SK-N-SH (cell line): ENCODE measurements around the gene DOCK3. TPM values are rescaled to one million over a fixed set of nuclear protein-coding genes. Genes with fewer than 3 reads are reported as not detected.

Experiments
- CTCF ChIA-PET: fragments of 300-600, 350-600 bp; formaldehyde crosslinking; extraction: SDS; loops from one replicate; lab custom pipeline; 2021; lab: Yijun Ruan, JAX
- POLR2A ChIA-PET: fragments of 350-600 bp; sonication (Branson Sonifier 250); formaldehyde crosslinking; extraction: SDS; loops from one replicate; lab custom pipeline; 2020; ENCODE audit warnings: antibody characterized with exemption, inconsistent platforms; lab: Yijun Ruan, JAX
- DNase-seq: peaks from one replicate; pipeline ENCODE4 v3.0.0; 2012
- H2AFZ ChIP-seq: fragments of 200-600 bp; sonication (generic); 2 replicates; pipeline ENCODE4 v1.8.1; 2016; ENCODE audit warnings: antibody characterized with exemption, mild to moderate bottlenecking, low read depth
- H3F3A ChIP-seq: fragments of 200-600 bp; sonication (generic); replicated peaks from 2 replicates; pipeline ENCODE3; 2016; ENCODE audit warnings: antibody characterized with exemption, mild to moderate bottlenecking; ENCODE audit not compliant: insufficient read depth
- H3K27ac ChIP-seq, 2 experiments: fragments of 200-500 bp in 1 of 2; fragments of 200-600 bp in 1 of 2; sonication (Bioruptor generic) in 1 of 2; sonication (generic), shearing (Covaris generic) in 1 of 2; 2 replicates each; pipeline versions ENCODE4 v1.5.1 to v1.6.1; 2014 to 2016; ENCODE audit warnings: low read depth in 2 of 2, inconsistent platforms in 1 of 2, low read length in 1 of 2, mild to moderate bottlenecking in 1 of 2, mixed read lengths in 1 of 2
- H3K27me3 ChIP-seq: fragments of 200-600 bp; sonication (generic), shearing (Covaris generic); 2 replicates; pipeline ENCODE4 v1.6.1; 2016; ENCODE audit warnings: mixed run types; ENCODE audit not compliant: insufficient read depth
- H3K36me3 ChIP-seq, 2 experiments: fragments of 200-500 bp in 1 of 2; fragments of 200-600 bp in 1 of 2; sonication (Bioruptor generic) in 1 of 2; sonication (generic) in 1 of 2; replicated peaks in 1 of 2; 2 replicates each; pipeline versions ENCODE3 to v1.5.1; 2014 to 2016; ENCODE audit warnings: low read length in 1 of 2, mild to moderate bottlenecking in 1 of 2; ENCODE audit not compliant: insufficient read depth in 2 of 2, control insufficient read depth in 1 of 2
- H3K4me1 ChIP-seq, 2 experiments: fragments of 200-500 bp in 1 of 2; fragments of 200-600 bp in 1 of 2; sonication (Bioruptor generic) in 1 of 2; sonication (generic), shearing (Covaris generic) in 1 of 2; 2 replicates each; pipeline versions ENCODE4 v1.5.1 to v1.6.1; 2014 to 2016; ENCODE audit warnings: low read depth in 1 of 2, low read length in 1 of 2, mixed run types in 1 of 2; ENCODE audit not compliant: insufficient read depth in 2 of 2, control insufficient read depth in 1 of 2
- H3K4me2 ChIP-seq: fragments of 200-600 bp; sonication (generic), shearing (Covaris generic); 2 replicates; pipeline ENCODE4 v1.6.1; 2017; ENCODE audit warnings: mixed run types
- H3K4me3 ChIP-seq, 2 experiments: fragments of 200-500 bp in 1 of 2; fragments of 200-600 bp in 1 of 2; sonication (Bioruptor generic) in 1 of 2; sonication (generic), shearing (Covaris generic) in 1 of 2; 2 replicates each; pipeline versions ENCODE4 v1.5.1 to v1.8.1; 2014 to 2016; ENCODE audit warnings: low read depth in 2 of 2, inconsistent platforms in 1 of 2, low read length in 1 of 2, mild to moderate bottlenecking in 1 of 2, mixed read lengths in 1 of 2, moderate library complexity in 1 of 2
- H3K79me2 ChIP-seq: fragments of 200-600 bp; sonication (generic); 2 replicates; pipeline ENCODE4 v1.8.1; 2017; ENCODE audit warnings: mild to moderate bottlenecking; ENCODE audit not compliant: insufficient read depth
- H3K9ac ChIP-seq: fragments of 200-600 bp; sonication (generic); 2 replicates; pipeline ENCODE4 v1.6.1; 2017; ENCODE audit warnings: mixed run types
- H3K9me2 ChIP-seq: fragments of 200-600 bp; sonication (generic); 2 replicates; pipeline ENCODE4 v1.6.1; 2017; ENCODE audit warnings: mixed run types
- H3K9me3 ChIP-seq: fragments of 200-600 bp; sonication (generic); 2 replicates; pipeline ENCODE4 v1.6.1; 2017; ENCODE audit warnings: mixed run types, mild to moderate bottlenecking, moderate library complexity
- H4K20me1 ChIP-seq: fragments of 200-600 bp; sonication (generic); 2 replicates; pipeline ENCODE4 v1.6.1; 2017; ENCODE audit warnings: mild to moderate bottlenecking, mixed run types; ENCODE audit not compliant: insufficient read depth
- ELF1 ChIP-seq: IDR thresholded peaks from 2 replicates; pipeline ENCODE4 v1.4.0; 2012
- EP300 ChIP-seq, 2 experiments: IDR thresholded peaks; 2 replicates each; pipeline versions ENCODE4 v1.4.0 to v1.6.1; 2012; ENCODE audit warnings: borderline replicate concordance in 1 of 2, low read depth in 1 of 2, low read length in 1 of 2
- EZH2phosphoT487 ChIP-seq: fragments of 200-600 bp; sonication (generic); IDR thresholded peaks from 2 replicates; pipeline ENCODE4 v1.6.1; 2017; ENCODE audit warnings: low read depth, mixed run types, mild to moderate bottlenecking, antibody characterized with exemption, moderate library complexity, borderline replicate concordance
- FOXM1 ChIP-seq: IDR thresholded peaks from 2 replicates; pipeline ENCODE4 v1.4.0; 2012; ENCODE audit warnings: low read depth, mild to moderate bottlenecking
- MEF2A ChIP-seq: IDR thresholded peaks from 2 replicates; pipeline ENCODE4 v1.4.0; 2012; ENCODE audit warnings: low read depth, borderline replicate concordance
- MXI1 ChIP-seq: IDR thresholded peaks from 2 replicates; pipeline ENCODE4 v1.6.1; 2012; ENCODE audit warnings: mild to moderate bottlenecking, low read depth, low read length, improper control_type of control experiment
- NFIC ChIP-seq: IDR thresholded peaks from 2 replicates; pipeline ENCODE4 v1.4.0; 2012; ENCODE audit warnings: borderline replicate concordance
- NRF1 ChIP-seq: IDR thresholded peaks from 2 replicates; pipeline ENCODE4 v1.6.1; 2012; ENCODE audit warnings: low read depth, mild to moderate bottlenecking, low read length
- POLR2AphosphoS5 ChIP-seq: IDR thresholded peaks from 2 replicates; pipeline ENCODE4 v1.6.1; 2012; ENCODE audit warnings: low read depth, low read length
- RAD21 ChIP-seq: IDR thresholded peaks from 2 replicates; pipeline ENCODE4 v1.6.1; 2012; ENCODE audit warnings: mild to moderate bottlenecking, low read length
- RFX5 ChIP-seq: IDR thresholded peaks from 2 replicates; pipeline ENCODE4 v1.6.1; 2012; ENCODE audit warnings: mild to moderate bottlenecking, improper control_type of control experiment, low read length
- RXRA ChIP-seq: IDR thresholded peaks from 2 replicates; pipeline ENCODE4 v1.4.0; 2012; ENCODE audit warnings: low read depth, mild to moderate bottlenecking, borderline replicate concordance
- TCF12 ChIP-seq: IDR thresholded peaks from 2 replicates; pipeline ENCODE4 v1.4.0; 2012
- USF1 ChIP-seq: IDR thresholded peaks from 2 replicates; pipeline ENCODE4 v1.4.0; 2012; ENCODE audit warnings: low read depth, borderline replicate concordance
- WGBS: methylation state at CpG from one replicate; pipeline ENCODE4 v1.1.6; 2017; ENCODE audit warnings: low lambda C conversion rate; 5-methylcytosine and 5-hydroxymethylcytosine counted together
- polyA plus RNA-seq, 3 experiments: library from polyadenylated mRNA; depleted of rRNA; stranded (reverse); fragments of >200 nt; gene quantifications; 2 replicates each; pipeline ENCODE4 v1.2.3, GENCODE V29; 2012
- TF ChIP-seq, protein P1 (sequence below): fragments of 150-350 bp; IDR thresholded peaks from 2 replicates; pipeline ENCODE4 v1.6.1; 2017; ENCODE audit warnings: antibody characterized with exemption, low read length, low read depth, borderline replicate concordance
- TF ChIP-seq, protein P2 (sequence below): IDR thresholded peaks from 2 replicates; pipeline ENCODE4 v1.6.1; 2012; ENCODE audit warnings: mild to moderate bottlenecking, low read depth, low read length, moderate library complexity
- TF ChIP-seq, protein P3 (sequence below): IDR thresholded peaks from 2 replicates; pipeline ENCODE4 v1.4.0; 2012; ENCODE audit warnings: low read depth, borderline replicate concordance
- TF ChIP-seq, protein P4 (sequence below): fragments of 200-600 bp; sonication (generic); IDR thresholded peaks from 2 replicates; pipeline ENCODE4 v1.6.1; 2017; ENCODE audit warnings: antibody characterized with exemption, mild to moderate bottlenecking, moderate library complexity
- TF ChIP-seq, protein P5 (sequence below): IDR thresholded peaks from 2 replicates; pipeline ENCODE4 v1.4.0; 2012; ENCODE audit warnings: low read depth

The DOCK3 gene
- polyA plus RNA-seq, 1 of the 3 experiments (the other 2 are of a cell fraction), result 0.05 TPM

DNA sequence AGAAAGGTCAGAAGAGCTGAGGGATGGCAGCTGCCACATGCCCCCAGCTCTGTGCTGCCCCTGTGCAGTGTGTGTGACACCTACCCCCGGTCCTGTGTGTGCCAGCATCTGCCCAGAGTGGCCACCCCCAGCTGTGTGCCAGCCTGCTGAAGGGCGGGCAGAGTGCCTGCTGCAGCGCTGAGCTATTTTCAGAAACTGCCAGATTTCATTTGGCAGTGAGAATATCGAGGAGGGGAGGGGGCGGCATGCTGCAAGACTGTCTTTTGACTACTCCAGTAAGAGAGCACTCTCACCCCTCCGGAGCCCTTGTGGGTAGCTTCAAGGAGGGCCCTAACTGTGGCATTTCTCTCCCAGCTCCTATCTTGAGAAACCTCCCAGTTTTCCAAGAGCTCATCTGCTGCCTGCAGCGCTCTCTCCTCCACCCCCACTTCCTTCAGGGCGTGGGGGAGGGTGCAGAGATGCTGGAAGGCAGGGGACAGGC, 25.2 kb upstream of the DOCK3 start:
- Histone ChIP-seq H3K4me1 (peaks cover 0 to 26% of the 10 kb centered on the region in 2 experiments; a peak in 1 of 4 replicates), H3K9me2 (no peaks in the 10 kb centered on the region), H3K36me3 (no peaks in the 10 kb centered on the region), H3K9ac (no peak overlapping the region), H3K79me2 (no peaks in the 10 kb centered on the region), H3K9me3 (no peaks in the 10 kb centered on the region), H2AFZ (no peak overlapping the region), H4K20me1 (no peaks in the 10 kb centered on the region), H3F3A (no peaks in the 10 kb centered on the region), H3K27ac (no peak overlapping the region; a peak in 1 of 4 replicates), H3K4me2 (no peak overlapping the region), H3K4me3 (no peak overlapping the region), H3K27me3 (no peaks in the 10 kb centered on the region)
- no peak for DNase-seq
- ChIA-PET POLR2A (no interaction called here), CTCF (interaction anchor here (0.6 to 13.2 kb wide), 9 partner anchors 9 to 740 kb away, joined by 3 to 171 read pairs (median 3); partner anchors contain the start of genes CISH and MAPKAPK3)
- TF ChIP-seq, protein P1, sequence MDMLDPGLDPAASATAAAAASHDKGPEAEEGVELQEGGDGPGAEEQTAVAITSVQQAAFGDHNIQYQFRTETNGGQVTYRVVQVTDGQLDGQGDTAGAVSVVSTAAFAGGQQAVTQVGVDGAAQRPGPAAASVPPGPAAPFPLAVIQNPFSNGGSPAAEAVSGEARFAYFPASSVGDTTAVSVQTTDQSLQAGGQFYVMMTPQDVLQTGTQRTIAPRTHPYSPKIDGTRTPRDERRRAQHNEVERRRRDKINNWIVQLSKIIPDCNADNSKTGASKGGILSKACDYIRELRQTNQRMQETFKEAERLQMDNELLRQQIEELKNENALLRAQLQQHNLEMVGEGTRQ, result no peak
- TF ChIP-seq, protein P2, sequence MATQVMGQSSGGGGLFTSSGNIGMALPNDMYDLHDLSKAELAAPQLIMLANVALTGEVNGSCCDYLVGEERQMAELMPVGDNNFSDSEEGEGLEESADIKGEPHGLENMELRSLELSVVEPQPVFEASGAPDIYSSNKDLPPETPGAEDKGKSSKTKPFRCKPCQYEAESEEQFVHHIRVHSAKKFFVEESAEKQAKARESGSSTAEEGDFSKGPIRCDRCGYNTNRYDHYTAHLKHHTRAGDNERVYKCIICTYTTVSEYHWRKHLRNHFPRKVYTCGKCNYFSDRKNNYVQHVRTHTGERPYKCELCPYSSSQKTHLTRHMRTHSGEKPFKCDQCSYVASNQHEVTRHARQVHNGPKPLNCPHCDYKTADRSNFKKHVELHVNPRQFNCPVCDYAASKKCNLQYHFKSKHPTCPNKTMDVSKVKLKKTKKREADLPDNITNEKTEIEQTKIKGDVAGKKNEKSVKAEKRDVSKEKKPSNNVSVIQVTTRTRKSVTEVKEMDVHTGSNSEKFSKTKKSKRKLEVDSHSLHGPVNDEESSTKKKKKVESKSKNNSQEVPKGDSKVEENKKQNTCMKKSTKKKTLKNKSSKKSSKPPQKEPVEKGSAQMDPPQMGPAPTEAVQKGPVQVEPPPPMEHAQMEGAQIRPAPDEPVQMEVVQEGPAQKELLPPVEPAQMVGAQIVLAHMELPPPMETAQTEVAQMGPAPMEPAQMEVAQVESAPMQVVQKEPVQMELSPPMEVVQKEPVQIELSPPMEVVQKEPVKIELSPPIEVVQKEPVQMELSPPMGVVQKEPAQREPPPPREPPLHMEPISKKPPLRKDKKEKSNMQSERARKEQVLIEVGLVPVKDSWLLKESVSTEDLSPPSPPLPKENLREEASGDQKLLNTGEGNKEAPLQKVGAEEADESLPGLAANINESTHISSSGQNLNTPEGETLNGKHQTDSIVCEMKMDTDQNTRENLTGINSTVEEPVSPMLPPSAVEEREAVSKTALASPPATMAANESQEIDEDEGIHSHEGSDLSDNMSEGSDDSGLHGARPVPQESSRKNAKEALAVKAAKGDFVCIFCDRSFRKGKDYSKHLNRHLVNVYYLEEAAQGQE, result no peak
- TF ChIP-seq, protein P3, sequence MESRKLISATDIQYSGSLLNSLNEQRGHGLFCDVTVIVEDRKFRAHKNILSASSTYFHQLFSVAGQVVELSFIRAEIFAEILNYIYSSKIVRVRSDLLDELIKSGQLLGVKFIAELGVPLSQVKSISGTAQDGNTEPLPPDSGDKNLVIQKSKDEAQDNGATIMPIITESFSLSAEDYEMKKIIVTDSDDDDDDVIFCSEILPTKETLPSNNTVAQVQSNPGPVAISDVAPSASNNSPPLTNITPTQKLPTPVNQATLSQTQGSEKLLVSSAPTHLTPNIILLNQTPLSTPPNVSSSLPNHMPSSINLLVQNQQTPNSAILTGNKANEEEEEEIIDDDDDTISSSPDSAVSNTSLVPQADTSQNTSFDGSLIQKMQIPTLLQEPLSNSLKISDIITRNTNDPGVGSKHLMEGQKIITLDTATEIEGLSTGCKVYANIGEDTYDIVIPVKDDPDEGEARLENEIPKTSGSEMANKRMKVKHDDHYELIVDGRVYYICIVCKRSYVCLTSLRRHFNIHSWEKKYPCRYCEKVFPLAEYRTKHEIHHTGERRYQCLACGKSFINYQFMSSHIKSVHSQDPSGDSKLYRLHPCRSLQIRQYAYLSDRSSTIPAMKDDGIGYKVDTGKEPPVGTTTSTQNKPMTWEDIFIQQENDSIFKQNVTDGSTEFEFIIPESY, result no peak
- TF ChIP-seq FOXM1 (no peak), RAD21 (no peak), RXRA (no peak), POLR2AphosphoS5 (no peak), MEF2A (no peak), RFX5 (no peak), NRF1 (no peak), NFIC (no peak), TCF12 (no peak), EP300 (IDR thresholded peaks at IDR 0.05; ENCODE audit: borderline replicate concordance in 1 of 2, low read depth in 1 of 2, low read length in 1 of 2) (no peak), MXI1 (no peak), ELF1 (no peak), EZH2phosphoT487 (no peak), USF1 (no peak)
- TF ChIP-seq, protein P4, sequence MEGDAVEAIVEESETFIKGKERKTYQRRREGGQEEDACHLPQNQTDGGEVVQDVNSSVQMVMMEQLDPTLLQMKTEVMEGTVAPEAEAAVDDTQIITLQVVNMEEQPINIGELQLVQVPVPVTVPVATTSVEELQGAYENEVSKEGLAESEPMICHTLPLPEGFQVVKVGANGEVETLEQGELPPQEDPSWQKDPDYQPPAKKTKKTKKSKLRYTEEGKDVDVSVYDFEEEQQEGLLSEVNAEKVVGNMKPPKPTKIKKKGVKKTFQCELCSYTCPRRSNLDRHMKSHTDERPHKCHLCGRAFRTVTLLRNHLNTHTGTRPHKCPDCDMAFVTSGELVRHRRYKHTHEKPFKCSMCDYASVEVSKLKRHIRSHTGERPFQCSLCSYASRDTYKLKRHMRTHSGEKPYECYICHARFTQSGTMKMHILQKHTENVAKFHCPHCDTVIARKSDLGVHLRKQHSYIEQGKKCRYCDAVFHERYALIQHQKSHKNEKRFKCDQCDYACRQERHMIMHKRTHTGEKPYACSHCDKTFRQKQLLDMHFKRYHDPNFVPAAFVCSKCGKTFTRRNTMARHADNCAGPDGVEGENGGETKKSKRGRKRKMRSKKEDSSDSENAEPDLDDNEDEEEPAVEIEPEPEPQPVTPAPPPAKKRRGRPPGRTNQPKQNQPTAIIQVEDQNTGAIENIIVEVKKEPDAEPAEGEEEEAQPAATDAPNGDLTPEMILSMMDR, result no peak
- TF ChIP-seq, protein P5, sequence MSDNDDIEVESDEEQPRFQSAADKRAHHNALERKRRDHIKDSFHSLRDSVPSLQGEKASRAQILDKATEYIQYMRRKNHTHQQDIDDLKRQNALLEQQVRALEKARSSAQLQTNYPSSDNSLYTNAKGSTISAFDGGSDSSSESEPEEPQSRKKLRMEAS, result no peak
- WGBS, result 65% methylated on average over 7 of the region's 8 CpGs
